ENCODE measurements around the gene FAM24B.
"Not testable (repeated sequence)": the region's sequence is repeated elsewhere in the genome, so short reads cannot be mapped to it uniquely, and the experiment has no call there.

The FAM24B gene

GRCh38 chr10:122859527-122859926 lies 19.9 kb downstream of the FAM24B start:
- Histone ChIP-seq H3K9me3 (ENCODE audit: control insufficient read depth, low read length) (no peaks in the 10 kb centered on the region), H3K4me1 (ENCODE audit: control insufficient read depth, insufficient read depth, low read length) (no peaks in the 10 kb centered on the region), H3K4me3 (ENCODE audit: insufficient read depth, low read depth, low read length) (no peak overlapping the region), H3K27ac (ENCODE audit: insufficient read depth, low read depth, low read length, poor library complexity, severe bottlenecking) (no peak overlapping the region), H3K27me3 (ENCODE audit: control insufficient read depth, insufficient read depth, low read length, poor library complexity, severe bottlenecking) (no peaks in the 10 kb centered on the region), H3K36me3 (ENCODE audit: control insufficient read depth, insufficient read depth, low read length) (no peaks in the 10 kb centered on the region)
- 71 to 83% methylated on average over 1 of the region's 1 CpG for WGBS, 2 experiments

- 93 to 95% methylated on average over 4 to 5 of the region's 5 CpGs for WGBS, 2 experiments
- H3K4me3 ChIP-seq (ENCODE audit: insufficient read depth, low read depth, low read length); H3K4me1 ChIP-seq (ENCODE audit: control insufficient read depth, insufficient read depth, low read length); H3K27ac ChIP-seq (ENCODE audit: insufficient read depth, low read depth, low read length, poor library complexity, severe bottlenecking); H3K36me3 ChIP-seq (ENCODE audit: control insufficient read depth, insufficient read depth, low read length); H3K27me3 ChIP-seq (ENCODE audit: control insufficient read depth, insufficient read depth, low read length, poor library complexity, severe bottlenecking); H3K9me3 ChIP-seq (ENCODE audit: control insufficient read depth, low read length): not testable (repeated sequence)
Observed at GRCh38 chr10:122858042-122858441, 21.3 kb downstream of the FAM24B start.

- 90 to 92% methylated on average over 1 of the region's 1 CpG for WGBS, 2 experiments
- H3K36me3 ChIP-seq (ENCODE audit: control insufficient read depth, insufficient read depth, low read length) = no peaks in the 10 kb centered on the region
- H3K27me3 ChIP-seq (ENCODE audit: control insufficient read depth, insufficient read depth, low read length, poor library complexity, severe bottlenecking) = no peaks in the 10 kb centered on the region
- H3K9me3 ChIP-seq (ENCODE audit: control insufficient read depth, low read length) = no peaks in the 10 kb centered on the region
- no peak overlapping the region for H3K4me3 ChIP-seq (ENCODE audit: insufficient read depth, low read depth, low read length)
- no peaks in the 10 kb centered on the region for H3K4me1 ChIP-seq (ENCODE audit: control insufficient read depth, insufficient read depth, low read length)
- no peak overlapping the region for H3K27ac ChIP-seq (ENCODE audit: insufficient read depth, low read depth, low read length, poor library complexity, severe bottlenecking)
Observed at GRCh38 chr10:122856902-122857301, 22.5 kb downstream of the FAM24B start.

- no peaks in the 10 kb centered on the region for H3K4me1 ChIP-seq (ENCODE audit: control insufficient read depth, insufficient read depth, low read length)
- no peaks in the 10 kb centered on the region for H3K9me3 ChIP-seq (ENCODE audit: control insufficient read depth, low read length)
- H3K27me3 ChIP-seq (ENCODE audit: control insufficient read depth, insufficient read depth, low read length, poor library complexity, severe bottlenecking) = no peaks in the 10 kb centered on the region
- no peak overlapping the region for H3K4me3 ChIP-seq (ENCODE audit: insufficient read depth, low read depth, low read length)
- no peak overlapping the region for H3K27ac ChIP-seq (ENCODE audit: insufficient read depth, low read depth, low read length, poor library complexity, severe bottlenecking)
- WGBS, 2 experiments = 84 to 91% methylated on average over 3 of the region's 3 CpGs
- H3K36me3 ChIP-seq (ENCODE audit: control insufficient read depth, insufficient read depth, low read length) = no peaks in the 10 kb centered on the region
Observed at GRCh38 chr10:122855745-122856144, 23.6 kb downstream of the FAM24B start.

- no peak overlapping the region for H3K27ac ChIP-seq (ENCODE audit: insufficient read depth, low read depth, low read length, poor library complexity, severe bottlenecking)
- no peaks in the 10 kb centered on the region for H3K36me3 ChIP-seq (ENCODE audit: control insufficient read depth, insufficient read depth, low read length)
- 88 to 92% methylated on average over 5 of the region's 5 CpGs for WGBS, 2 experiments
Observed at GRCh38 chr10:122854648-122855047, 24.7 kb downstream of the FAM24B start.

GRCh38 chr10:122853665-122854313 lies 25.6 kb downstream of the FAM24B start:
- H3K27me3 ChIP-seq (ENCODE audit: control insufficient read depth, insufficient read depth, low read length, poor library complexity, severe bottlenecking) = no peaks in the 10 kb centered on the region
- no peaks in the 10 kb centered on the region for H3K36me3 ChIP-seq (ENCODE audit: control insufficient read depth, insufficient read depth, low read length)
- 100% methylated on average over 1 of the region's 1 CpG for WGBS, 2 experiments
- H3K9me3 ChIP-seq (ENCODE audit: control insufficient read depth, low read length) = no peaks in the 10 kb centered on the region
- no peaks in the 10 kb centered on the region for H3K4me1 ChIP-seq (ENCODE audit: control insufficient read depth, insufficient read depth, low read length)
- H3K27ac ChIP-seq (ENCODE audit: insufficient read depth, low read depth, low read length, poor library complexity, severe bottlenecking) = no peak overlapping the region
- H3K4me3 ChIP-seq (ENCODE audit: insufficient read depth, low read depth, low read length) = no peak overlapping the region

More at GRCh38 chr10:122854648-122855047, 24.7 kb downstream of the FAM24B start:
- Histone ChIP-seq H3K9me3 (ENCODE audit: control insufficient read depth, low read length) (no peaks in the 10 kb centered on the region), H3K27me3 (ENCODE audit: control insufficient read depth, insufficient read depth, low read length, poor library complexity, severe bottlenecking) (no peaks in the 10 kb centered on the region), H3K4me3 (ENCODE audit: insufficient read depth, low read depth, low read length) (no peak overlapping the region), H3K4me1 (ENCODE audit: control insufficient read depth, insufficient read depth, low read length) (no peaks in the 10 kb centered on the region)

GRCh38 chr10:122852261-122852660 lies 27.1 kb downstream of the FAM24B start:
- Histone ChIP-seq H3K4me1 (ENCODE audit: control insufficient read depth, insufficient read depth, low read length) (no peaks in the 10 kb centered on the region), H3K27me3 (ENCODE audit: control insufficient read depth, insufficient read depth, low read length, poor library complexity, severe bottlenecking) (no peaks in the 10 kb centered on the region), H3K36me3 (ENCODE audit: control insufficient read depth, insufficient read depth, low read length) (no peaks in the 10 kb centered on the region), H3K27ac (ENCODE audit: insufficient read depth, low read depth, low read length, poor library complexity, severe bottlenecking) (no peak overlapping the region), H3K9me3 (ENCODE audit: control insufficient read depth, low read length) (no peaks in the 10 kb centered on the region), H3K4me3 (ENCODE audit: insufficient read depth, low read depth, low read length) (no peak overlapping the region)
- WGBS, 2 experiments = 91 to 93% methylated on average over 2 of the region's 2 CpGs

GRCh38 chr10:122850705-122851640 lies 28.4 kb downstream of the FAM24B start:
- Histone ChIP-seq H3K36me3 (ENCODE audit: control insufficient read depth, insufficient read depth, low read length) (no peaks in the 10 kb centered on the region), H3K9me3 (ENCODE audit: control insufficient read depth, low read length) (no peaks in the 10 kb centered on the region), H3K4me3 (ENCODE audit: insufficient read depth, low read depth, low read length) (no peak overlapping the region), H3K27ac (ENCODE audit: insufficient read depth, low read depth, low read length, poor library complexity, severe bottlenecking) (no peak overlapping the region), H3K4me1 (ENCODE audit: control insufficient read depth, insufficient read depth, low read length) (no peaks in the 10 kb centered on the region), H3K27me3 (ENCODE audit: control insufficient read depth, insufficient read depth, low read length, poor library complexity, severe bottlenecking) (no peaks in the 10 kb centered on the region)
- WGBS, 2 experiments = 87 to 90% methylated on average over 5 of the region's 5 CpGs

- no peaks in the 10 kb centered on the region for H3K36me3 ChIP-seq (ENCODE audit: control insufficient read depth, insufficient read depth, low read length)
- H3K4me1 ChIP-seq (ENCODE audit: control insufficient read depth, insufficient read depth, low read length) = no peaks in the 10 kb centered on the region
- no peak overlapping the region for H3K27ac ChIP-seq (ENCODE audit: insufficient read depth, low read depth, low read length, poor library complexity, severe bottlenecking)
- H3K9me3 ChIP-seq (ENCODE audit: control insufficient read depth, low read length) = no peaks in the 10 kb centered on the region
- WGBS, 2 experiments = 88 to 90% methylated on average over 12 of the region's 12 CpGs
- H3K27me3 ChIP-seq (ENCODE audit: control insufficient read depth, insufficient read depth, low read length, poor library complexity, severe bottlenecking) = no peaks in the 10 kb centered on the region
- no peak overlapping the region for H3K4me3 ChIP-seq (ENCODE audit: insufficient read depth, low read depth, low read length)
Observed at GRCh38 chr10:122849900-122850605, 29.3 kb downstream of the FAM24B start.

GRCh38 chr10:122849090-122849489 lies 30.3 kb downstream of the FAM24B start:
- Histone ChIP-seq H3K27me3 (ENCODE audit: control insufficient read depth, insufficient read depth, low read length, poor library complexity, severe bottlenecking) (no peaks in the 10 kb centered on the region), H3K4me1 (ENCODE audit: control insufficient read depth, insufficient read depth, low read length) (no peaks in the 10 kb centered on the region), H3K9me3 (ENCODE audit: control insufficient read depth, low read length) (no peaks in the 10 kb centered on the region), H3K36me3 (ENCODE audit: control insufficient read depth, insufficient read depth, low read length) (no peaks in the 10 kb centered on the region), H3K4me3 (ENCODE audit: insufficient read depth, low read depth, low read length) (no peak overlapping the region), H3K27ac (ENCODE audit: insufficient read depth, low read depth, low read length, poor library complexity, severe bottlenecking) (no peak overlapping the region)
- WGBS, 2 experiments = 95 to 96% methylated on average over 2 of the region's 2 CpGs

Measured in ectodermal cell (in vitro differentiated cells).